Prostate gland (tissue), 2 donors: ENCODE measurements around the gene SPRED1. TPM values are rescaled to one million over a fixed set of nuclear protein-coding genes. Genes with fewer than 3 reads are reported as not detected.

Experiments
- DNase-seq: peaks from one replicate; pipeline ENCODE4 v3.0.0-alpha.2; 2019; ENCODE audit warnings: low spot score
- H3K27ac ChIP-seq, 2 donors: fragments of 200-600 bp; sonication (generic); 2 replicates each; pipeline ENCODE4 v1.5.1; 2017 to 2019
- H3K27me3 ChIP-seq: fragments of 200-600 bp; sonication (generic); replicated peaks from 2 replicates; pipeline ENCODE4 v1.5.1; 2019; ENCODE audit not compliant: insufficient read depth
- H3K36me3 ChIP-seq, 2 donors: fragments of 200-600 bp; sonication (generic); 1 replicate in 1 of 2; 2 replicates in 1 of 2; pipeline versions ENCODE4 v1.5.1 to v1.8.1; 2017 to 2019
- H3K4me1 ChIP-seq: fragments of 200-600 bp; sonication (generic); replicated peaks from 2 replicates; pipeline ENCODE4 v1.5.1; 2019
- H3K4me3 ChIP-seq, 2 donors: fragments of 200-600 bp; sonication (generic); 2 replicates each; pipeline ENCODE4 v1.5.1; 2017 to 2019
- H3K9me3 ChIP-seq: fragments of 200-600 bp; sonication (generic); 2 replicates; pipeline ENCODE4 v1.5.1; 2017
- CTCF ChIP-seq, 4 experiments: fragments of 200-600 bp in 2 of 4; fragments of 450-650 bp in 2 of 4; sonication (generic) in 2 of 4; IDR thresholded peaks; 1 replicate in 3 of 4; 2 replicates in 1 of 4; pipeline ENCODE4 v1.5.1; 2016 to 2019; ENCODE audit warnings: antibody characterized with exemption in 4 of 4, mild to moderate bottlenecking in 2 of 4, moderate library complexity in 2 of 4
- POLR2A ChIP-seq: fragments of 450-650 bp; IDR thresholded peaks from one replicate; pipeline ENCODE4 v1.6.1; 2016; ENCODE audit warnings: antibody characterized with exemption, mild to moderate bottlenecking
- POLR2AphosphoS5 ChIP-seq: sonication (generic); formaldehyde crosslinking; IDR thresholded peaks from one replicate; pipeline ENCODE4 v1.6.1; 2017; ENCODE audit warnings: antibody characterized with exemption
- WGBS: methylation state at CpG from one replicate; pipeline ENCODE4 v1.1.5; 2018; 5-methylcytosine and 5-hydroxymethylcytosine counted together
- intact Hi-C: fragments of 100-400 bp; cut with DNase I; formaldehyde crosslinking; loops from one replicate; pipeline ENCODE4 v1.14.2; 2022
- total RNA-seq, 2 donors: library from RNA; depleted of rRNA; stranded (reverse); fragments of >200 nt; gene quantifications; one replicate each; pipeline ENCODE4 v1.1.0, GENCODE V29; 2016

Gene SPRED1
- total RNA-seq, 2 donors from 2014 or later, result 9.5 to 13.3 TPM

GRCh38 chr15:38224486-38224885, 28.1 kb upstream of the SPRED1 start:
- Histone ChIP-seq H3K9me3 (no peaks in the 10 kb centered on the region), H3K4me1 (no peaks in the 10 kb centered on the region), H3K4me3 (no peak overlapping the region), H3K27ac (no peak overlapping the region), H3K36me3 (no peaks in the 10 kb centered on the region), H3K27me3 (no peaks in the 10 kb centered on the region)
- DNase-seq, result no peak
- WGBS, result 83% methylated on average over 2 of the region's 2 CpGs
- no peak for TF ChIP-seq POLR2AphosphoS5
- TF ChIP-seq POLR2A, result no peak
- no peak for TF ChIP-seq CTCF (IDR thresholded peaks at IDR 0.05)
- intact Hi-C loops, result no loop called here

- no peak overlapping the region for H3K27ac ChIP-seq
- no peaks in the 10 kb centered on the region for H3K4me1 ChIP-seq
- H3K36me3 ChIP-seq, result no peaks in the 10 kb centered on the region
- DNase-seq, result no peak
- TF ChIP-seq POLR2AphosphoS5, result no peak
- no peak for TF ChIP-seq POLR2A
- TF ChIP-seq CTCF (IDR thresholded peaks at IDR 0.05), result no peak
- no peaks in the 10 kb centered on the region for H3K9me3 ChIP-seq
- H3K4me3 ChIP-seq, result no peak overlapping the region
- intact Hi-C loops, result no loop called here
- WGBS, result 89% methylated on average over 1 of the region's 1 CpG
- no peaks in the 10 kb centered on the region for H3K27me3 ChIP-seq
Observed at GRCh38 chr15:38225381-38225780, 27.3 kb upstream of the SPRED1 start.

- WGBS, result 62% methylated on average over 4 of the region's 4 CpGs
- Histone ChIP-seq H3K36me3 (no peaks in the 10 kb centered on the region), H3K9me3 (no peaks in the 10 kb centered on the region), H3K4me1 (no peaks in the 10 kb centered on the region), H3K27ac (no peak overlapping the region), H3K27me3 (no peaks in the 10 kb centered on the region), H3K4me3 (no peak overlapping the region)
- intact Hi-C loops, result no loop called here
- peak; percentile 35 for DNase-seq
- no peak for TF ChIP-seq POLR2A
- peak; percentile 23 for TF ChIP-seq POLR2AphosphoS5
Observed at GRCh38 chr15:38226608-38227266, 25.9 kb upstream of the SPRED1 start.

- no peaks in the 10 kb centered on the region for H3K36me3 ChIP-seq
- H3K27me3 ChIP-seq, result no peaks in the 10 kb centered on the region
- TF ChIP-seq POLR2AphosphoS5 (no peak), CTCF (IDR thresholded peaks at IDR 0.05) (no peak)
- H3K4me1 ChIP-seq, result no peaks in the 10 kb centered on the region
- no peak overlapping the region for H3K27ac ChIP-seq
- intact Hi-C loops, result no loop called here
- H3K4me3 ChIP-seq, result no peak overlapping the region
- H3K9me3 ChIP-seq, result no peaks in the 10 kb centered on the region
- no peak for DNase-seq
Observed at GRCh38 chr15:38227941-38228340, 24.7 kb upstream of the SPRED1 start.

GRCh38 chr15:38228618-38229017, 24.0 kb upstream of the SPRED1 start:
- H3K4me1 ChIP-seq, result no peaks in the 10 kb centered on the region
- no peak for DNase-seq
- no peaks in the 10 kb centered on the region for H3K36me3 ChIP-seq
- H3K27me3 ChIP-seq, result no peaks in the 10 kb centered on the region
- no peak overlapping the region for H3K27ac ChIP-seq
- H3K4me3 ChIP-seq, result no peak overlapping the region
- no peaks in the 10 kb centered on the region for H3K9me3 ChIP-seq
- intact Hi-C loops, result no loop called here
- WGBS, result 90% methylated on average over 1 of the region's 1 CpG
- TF ChIP-seq POLR2AphosphoS5 (no peak), CTCF (IDR thresholded peaks at IDR 0.05) (no peak), POLR2A (no peak)
